Measurements from ENCODE around the gene FBLN2. TPM values are rescaled to one million over a fixed set of nuclear protein-coding genes. Genes with fewer than 3 reads are reported as not detected.

Gene FBLN2
- total RNA-seq, 1 experiment from 2014 or later, result 33.6 TPM

DNA sequence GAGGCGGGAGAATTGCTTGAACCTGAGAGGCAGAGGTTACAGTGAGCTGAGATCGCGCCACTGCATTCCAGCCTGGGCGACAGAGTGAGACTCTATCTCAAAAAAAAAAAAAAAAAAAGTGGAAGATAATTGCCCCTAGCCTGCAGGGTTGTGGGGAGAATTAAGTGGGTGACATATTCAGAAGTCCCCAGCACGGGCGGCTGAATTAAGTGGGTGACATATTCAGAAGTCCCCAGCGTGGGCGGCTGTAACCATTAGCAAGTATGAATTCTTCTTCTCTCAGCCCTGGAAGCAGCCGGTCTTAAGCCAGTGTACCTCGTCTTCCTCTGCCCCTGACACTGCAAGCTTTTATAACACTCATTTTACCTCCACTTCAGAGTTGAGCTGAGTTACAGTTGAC is 44.7 kb downstream of the FBLN2 start:
- Histone ChIP-seq H3K4me3 (no peak overlapping the region), H3K27me3 (no peaks in the 10 kb centered on the region), H3K9me3 (no peaks in the 10 kb centered on the region), H3K36me3 (no peaks in the 10 kb centered on the region)
- no peak for DNase-seq

DNA sequence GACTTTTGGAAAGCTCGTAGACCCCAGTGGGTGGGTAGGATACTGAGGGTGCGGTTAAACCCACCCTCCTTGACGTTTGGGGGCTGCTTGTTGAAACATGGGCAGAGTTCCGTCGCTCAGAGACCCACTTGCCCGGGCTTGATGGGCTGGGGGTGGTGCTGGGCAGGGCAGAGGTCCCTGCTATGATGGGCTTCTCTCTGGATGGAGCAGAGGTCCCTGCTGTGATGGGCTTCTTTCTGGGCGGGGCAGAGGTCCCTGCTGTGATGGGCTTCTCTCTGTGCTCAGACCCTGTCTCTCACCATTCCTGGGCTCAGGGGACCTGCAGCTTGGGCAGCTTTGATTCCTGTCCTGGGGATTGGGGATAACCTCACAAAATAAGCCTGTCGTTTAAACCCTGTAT is 45.2 kb downstream of the FBLN2 start:
- DNase-seq, result no peak
- H3K27me3 ChIP-seq, result no peaks in the 10 kb centered on the region
- H3K9me3 ChIP-seq, result no peaks in the 10 kb centered on the region
- H3K4me3 ChIP-seq, result no peak overlapping the region
- no peaks in the 10 kb centered on the region for H3K36me3 ChIP-seq

DNA sequence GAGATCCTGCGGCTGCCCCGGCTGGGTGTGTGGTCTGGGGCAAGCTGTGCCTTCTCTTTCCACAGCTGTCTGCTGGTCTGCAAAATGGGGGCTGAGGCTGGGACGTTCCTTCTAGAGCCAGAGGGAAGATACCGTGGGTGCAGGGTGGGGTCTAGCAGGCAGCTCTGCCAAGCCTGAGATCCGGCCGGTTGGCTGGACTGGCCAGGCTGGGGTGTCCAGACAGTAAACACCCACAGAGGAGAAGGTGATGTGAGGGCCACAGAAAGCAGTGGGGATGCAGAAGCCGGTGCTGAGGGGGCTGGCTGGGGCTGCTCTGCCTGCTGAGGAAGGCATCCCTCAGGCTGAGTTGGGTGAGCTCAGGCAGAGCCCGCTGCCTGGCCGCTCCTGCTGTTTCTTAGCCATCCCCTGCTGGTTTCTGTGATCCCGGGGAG is 46.1 kb downstream of the FBLN2 start:
- H3K27me3 ChIP-seq, result no peaks in the 10 kb centered on the region
- no peak overlapping the region for H3K4me3 ChIP-seq
- no peaks in the 10 kb centered on the region for H3K36me3 ChIP-seq
- DNase-seq, result no peak
- no peaks in the 10 kb centered on the region for H3K9me3 ChIP-seq

DNA sequence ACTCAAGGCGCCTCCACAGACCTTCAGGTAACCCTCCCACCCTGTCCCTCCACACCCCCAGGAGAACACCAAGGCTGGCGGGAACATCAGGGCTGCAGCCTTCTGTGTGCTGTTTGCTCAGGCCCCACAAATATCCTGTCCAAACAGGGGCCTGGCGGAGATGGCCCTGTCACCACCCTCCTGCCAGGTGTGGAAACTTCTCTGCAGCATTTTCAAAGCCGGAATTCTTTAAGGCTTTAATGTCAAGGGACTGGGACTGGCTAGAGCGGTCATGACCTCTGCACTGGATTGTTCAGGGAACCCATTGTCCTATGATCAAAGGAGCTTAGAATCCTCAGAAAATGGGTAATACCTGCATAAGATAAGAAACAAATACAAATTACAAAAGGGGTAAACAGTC is 46.6 kb downstream of the FBLN2 start:
- H3K27me3 ChIP-seq, result no peaks in the 10 kb centered on the region
- H3K4me3 ChIP-seq, result no peak overlapping the region
- H3K9me3 ChIP-seq, result no peaks in the 10 kb centered on the region
- no peak for DNase-seq
- H3K36me3 ChIP-seq, result no peaks in the 10 kb centered on the region

DNA sequence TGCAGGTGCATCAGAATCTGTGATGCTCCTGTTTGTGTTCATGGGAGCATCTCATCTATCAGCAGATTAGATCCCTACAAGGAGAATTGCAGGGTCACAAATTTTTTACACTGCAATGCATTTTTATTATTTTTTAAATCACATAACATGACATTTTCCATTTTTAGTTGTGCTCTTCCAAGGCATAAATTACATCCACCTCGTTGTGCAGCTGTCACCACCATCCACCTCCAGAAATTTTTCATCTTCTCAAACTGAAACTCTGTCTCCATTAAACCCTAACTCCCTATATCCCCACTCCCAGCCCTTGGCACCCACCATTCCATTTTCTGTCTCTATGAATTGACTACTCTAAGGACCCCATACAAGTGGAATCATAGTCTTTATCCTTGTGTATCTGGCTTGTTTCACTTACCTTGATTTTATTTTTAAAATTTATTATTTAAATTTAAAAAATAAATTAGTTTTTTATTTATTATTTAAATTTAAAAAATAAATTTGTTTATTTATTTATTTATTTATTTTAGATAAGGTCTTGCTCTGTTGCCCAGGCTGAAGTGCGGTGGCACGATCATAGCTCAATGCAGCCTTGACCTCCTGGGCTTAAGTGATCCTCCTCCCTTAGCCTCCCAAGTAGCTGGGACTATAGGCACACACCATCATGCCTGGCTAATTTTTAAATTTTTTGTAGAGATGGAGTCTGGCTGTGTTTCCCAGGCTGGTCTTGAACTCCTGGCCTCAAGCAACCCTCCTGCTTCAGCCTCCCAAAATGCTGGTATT is 47.7 kb downstream of the FBLN2 start:
- no peak overlapping the region for H3K4me3 ChIP-seq
- DNase-seq, result no peak
- no peaks in the 10 kb centered on the region for H3K9me3 ChIP-seq
- H3K36me3 ChIP-seq, result no peaks in the 10 kb centered on the region
- H3K27me3 ChIP-seq, result no peaks in the 10 kb centered on the region

DNA sequence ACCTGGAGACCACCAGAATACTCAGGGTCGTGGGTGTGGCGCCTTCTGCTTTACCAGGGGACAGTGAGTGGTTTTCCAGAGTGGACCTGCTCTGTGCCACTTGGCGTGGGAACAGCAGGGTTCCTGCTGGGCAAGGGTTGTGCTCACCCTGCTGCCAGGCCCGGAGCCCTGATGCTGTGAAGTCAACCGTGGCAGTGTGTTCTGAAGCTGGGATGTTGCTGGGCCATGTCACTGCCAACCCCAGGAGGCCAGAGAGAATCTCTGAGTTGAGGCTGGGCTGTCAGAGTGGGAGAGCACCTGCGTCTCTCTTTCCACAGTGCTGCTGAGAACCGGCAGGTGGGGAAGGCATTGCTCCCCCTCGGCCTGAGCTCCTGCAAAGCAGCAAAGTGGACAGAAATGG is 48.7 kb downstream of the FBLN2 start:
- Histone ChIP-seq H3K27me3 (no peaks in the 10 kb centered on the region), H3K9me3 (no peaks in the 10 kb centered on the region), H3K36me3 (no peaks in the 10 kb centered on the region), H3K4me3 (no peak overlapping the region)
- DNase-seq, result no peak

DNA sequence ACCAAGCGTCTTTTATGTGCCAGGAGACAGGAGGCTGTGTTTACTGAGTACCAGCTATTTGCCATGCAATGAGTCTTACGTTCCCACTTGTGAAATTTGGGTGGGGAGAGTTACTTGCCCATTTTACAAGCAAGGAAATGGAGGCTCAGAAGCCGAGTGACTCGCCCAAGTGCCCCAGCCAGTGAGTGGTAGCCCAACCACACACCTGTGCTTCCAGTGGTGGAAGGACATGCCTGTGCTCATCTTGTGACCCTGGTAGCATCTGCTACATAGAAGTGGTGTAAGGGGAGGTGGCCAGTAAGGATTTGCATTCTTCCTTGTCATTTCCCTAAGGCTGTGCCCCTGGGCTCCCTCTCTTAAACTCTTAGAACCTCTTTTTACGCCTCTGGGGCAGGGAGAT is 49.3 kb downstream of the FBLN2 start:
- no peaks in the 10 kb centered on the region for H3K36me3 ChIP-seq
- DNase-seq, result no peak
- no peaks in the 10 kb centered on the region for H3K27me3 ChIP-seq
- no peak overlapping the region for H3K4me3 ChIP-seq
- H3K9me3 ChIP-seq, result no peaks in the 10 kb centered on the region

DNA sequence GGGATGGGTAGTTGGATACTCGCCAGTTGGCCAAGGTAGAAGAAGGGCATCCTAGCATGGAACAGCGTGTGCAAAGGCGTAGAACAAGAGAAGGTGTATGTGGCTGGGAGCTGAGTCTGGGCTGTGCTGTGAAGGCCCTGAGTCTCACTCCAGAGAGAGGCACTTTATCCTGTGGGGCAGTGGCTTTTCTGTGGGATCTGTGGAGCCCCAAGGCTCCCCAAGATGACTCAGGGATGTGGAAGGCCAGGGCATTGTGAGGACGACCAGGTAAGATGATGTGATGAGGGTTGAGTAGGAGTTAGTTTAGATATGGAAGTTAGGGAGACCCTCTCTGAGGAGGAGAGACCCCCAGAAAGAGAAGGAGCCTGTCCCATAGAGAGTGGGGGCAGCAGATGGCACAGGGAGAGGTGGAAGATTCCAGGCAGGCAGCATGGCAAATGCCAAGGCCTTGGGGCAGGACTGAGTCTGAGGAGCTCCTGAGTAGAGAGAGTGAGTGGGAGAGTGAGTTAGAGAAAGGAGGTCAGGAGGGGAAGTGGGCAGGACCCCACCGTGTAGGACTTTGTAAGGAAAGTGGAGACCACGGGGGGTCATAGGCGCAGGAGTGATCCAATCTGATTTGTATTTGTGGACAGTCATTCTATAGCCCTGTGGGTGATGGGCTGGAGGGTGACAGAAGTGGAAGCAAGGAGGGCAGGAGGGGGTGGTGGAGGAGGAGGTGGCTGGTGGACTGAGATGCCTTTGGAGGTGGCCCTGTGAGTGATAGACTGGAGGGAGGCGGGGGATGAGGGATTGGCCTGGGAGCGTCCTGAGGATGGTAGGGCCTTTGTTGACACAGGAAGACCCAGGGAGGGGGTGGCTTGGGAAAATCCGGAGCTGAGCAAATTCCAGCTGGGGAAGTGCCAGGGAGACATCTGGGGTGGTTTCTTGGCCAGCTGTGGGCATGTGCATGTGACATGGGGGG is 50.3 kb downstream of the FBLN2 start:
- H3K36me3 ChIP-seq, result no peaks in the 10 kb centered on the region
- H3K9me3 ChIP-seq, result no peaks in the 10 kb centered on the region
- H3K27me3 ChIP-seq, result no peaks in the 10 kb centered on the region
- no peak overlapping the region for H3K4me3 ChIP-seq
- peak; percentile 70 for DNase-seq

DNA sequence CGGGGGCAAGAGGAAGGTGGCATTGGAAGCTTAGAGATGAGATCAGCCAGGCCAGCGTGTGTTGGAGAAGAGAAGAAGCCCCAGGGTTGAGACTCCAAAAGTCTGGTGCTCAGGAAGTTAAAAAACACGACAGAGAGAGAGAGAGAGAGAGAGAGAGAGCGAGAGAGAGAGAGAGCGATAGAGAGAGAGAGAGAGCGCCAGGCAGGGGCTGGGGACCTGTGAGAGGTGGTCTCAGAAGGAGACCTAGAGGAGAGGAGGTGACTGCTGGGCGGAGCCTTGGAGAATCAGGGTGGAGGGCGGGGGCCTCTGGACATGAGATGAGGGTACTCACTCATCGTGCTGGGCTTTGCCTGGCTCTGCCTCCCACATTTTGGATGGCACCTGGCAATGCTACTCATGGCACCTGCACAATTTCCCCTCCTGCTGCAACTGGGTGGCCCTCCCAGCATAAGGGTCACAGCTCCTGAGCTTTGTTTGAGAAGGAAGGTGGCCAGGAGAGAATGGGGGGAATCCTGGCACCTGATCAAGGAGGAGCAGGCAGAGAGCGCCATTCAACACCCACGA is 51.0 kb downstream of the FBLN2 start:
- no peaks in the 10 kb centered on the region for H3K27me3 ChIP-seq
- H3K36me3 ChIP-seq, result no peaks in the 10 kb centered on the region
- H3K4me3 ChIP-seq, result no peak overlapping the region
- no peak for DNase-seq
- no peaks in the 10 kb centered on the region for H3K9me3 ChIP-seq

DNA sequence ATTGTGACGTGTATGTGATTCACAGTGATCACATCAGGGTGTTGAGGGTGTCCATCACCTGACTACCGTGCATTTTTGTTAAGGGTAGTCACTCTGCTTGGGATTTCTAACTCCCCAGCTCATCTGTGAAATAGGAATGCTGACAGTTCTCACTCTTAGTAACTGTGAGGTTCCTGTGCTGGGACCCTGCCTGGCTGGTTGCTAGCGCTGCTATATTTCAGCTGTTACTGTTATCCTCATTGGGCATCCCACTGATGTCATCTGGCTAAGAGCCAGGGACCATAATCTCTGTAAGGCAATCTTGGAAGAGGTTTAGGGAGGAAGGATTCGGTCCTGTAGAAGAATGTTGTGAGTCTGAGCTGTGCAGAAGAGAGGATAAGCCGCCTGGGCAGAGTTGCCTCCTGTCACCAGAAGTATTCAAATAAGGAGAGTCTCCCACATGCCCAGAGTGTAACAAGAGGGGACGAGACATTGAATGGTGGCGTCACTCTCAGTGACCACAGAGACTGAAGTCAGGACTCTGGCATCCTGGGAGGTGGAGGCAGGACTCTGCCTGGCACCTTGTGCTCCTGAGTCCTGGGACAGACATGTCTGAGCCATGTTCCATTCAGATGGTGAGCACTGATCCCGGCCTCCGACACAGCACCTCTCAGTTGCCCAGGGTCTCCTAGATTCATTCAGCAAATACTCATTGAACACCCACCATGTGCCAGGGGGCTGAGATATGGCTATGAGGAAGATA is 52.2 kb downstream of the FBLN2 start:
- no peaks in the 10 kb centered on the region for H3K9me3 ChIP-seq

DNA sequence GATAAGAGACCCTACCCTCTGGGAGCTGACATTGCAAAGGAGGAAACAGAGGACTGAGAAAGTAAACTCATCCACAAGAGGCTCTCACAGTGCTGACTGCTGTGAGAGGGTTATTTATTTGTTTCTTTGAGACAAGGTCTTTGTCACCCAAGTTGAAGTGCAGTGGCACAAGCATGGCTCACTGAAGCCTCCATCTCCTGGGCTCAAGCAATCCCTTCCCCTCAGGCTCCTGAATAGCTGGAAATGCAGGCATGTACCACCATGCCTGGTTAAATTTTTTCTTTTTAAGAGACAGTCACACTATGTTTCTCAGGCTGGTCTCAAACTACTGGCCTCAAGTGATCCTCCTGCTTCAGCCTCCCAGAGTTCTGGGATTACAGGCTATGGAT is 52.8 kb downstream of the FBLN2 start:
- no peak for DNase-seq
- no peaks in the 10 kb centered on the region for H3K36me3 ChIP-seq
- no peaks in the 10 kb centered on the region for H3K9me3 ChIP-seq
- no peak overlapping the region for H3K4me3 ChIP-seq
- H3K27me3 ChIP-seq, result no peaks in the 10 kb centered on the region

More for the DNA sequence above, 52.2 kb downstream of the FBLN2 start:
- DNase-seq, result peak; percentile 63
- Histone ChIP-seq H3K27me3 (no peaks in the 10 kb centered on the region), H3K4me3 (no peak overlapping the region), H3K36me3 (no peaks in the 10 kb centered on the region)

DNA sequence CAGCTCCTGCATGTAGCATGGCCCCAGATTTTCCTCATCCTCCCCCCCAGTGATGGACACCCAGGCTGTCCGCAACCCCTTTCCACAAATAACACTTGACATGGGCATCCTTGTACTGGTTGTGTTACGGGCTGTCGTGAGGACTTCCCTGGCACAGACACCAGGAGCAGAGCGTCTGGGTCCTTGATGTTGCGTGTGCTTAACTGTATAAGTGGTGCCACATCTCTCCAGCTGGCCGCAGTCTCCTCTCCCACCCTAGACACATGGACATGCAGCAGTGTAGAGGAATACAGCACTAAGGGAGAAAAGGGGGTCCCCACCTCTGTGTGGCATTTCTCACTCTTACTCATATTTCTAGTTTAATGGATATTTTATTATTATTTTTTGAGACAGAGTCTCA is 56.6 kb downstream of the FBLN2 start:
- no peak overlapping the region for H3K4me3 ChIP-seq
- no peaks in the 10 kb centered on the region for H3K9me3 ChIP-seq
- no peaks in the 10 kb centered on the region for H3K27me3 ChIP-seq
- no peak for DNase-seq
- no peaks in the 10 kb centered on the region for H3K36me3 ChIP-seq

DNA sequence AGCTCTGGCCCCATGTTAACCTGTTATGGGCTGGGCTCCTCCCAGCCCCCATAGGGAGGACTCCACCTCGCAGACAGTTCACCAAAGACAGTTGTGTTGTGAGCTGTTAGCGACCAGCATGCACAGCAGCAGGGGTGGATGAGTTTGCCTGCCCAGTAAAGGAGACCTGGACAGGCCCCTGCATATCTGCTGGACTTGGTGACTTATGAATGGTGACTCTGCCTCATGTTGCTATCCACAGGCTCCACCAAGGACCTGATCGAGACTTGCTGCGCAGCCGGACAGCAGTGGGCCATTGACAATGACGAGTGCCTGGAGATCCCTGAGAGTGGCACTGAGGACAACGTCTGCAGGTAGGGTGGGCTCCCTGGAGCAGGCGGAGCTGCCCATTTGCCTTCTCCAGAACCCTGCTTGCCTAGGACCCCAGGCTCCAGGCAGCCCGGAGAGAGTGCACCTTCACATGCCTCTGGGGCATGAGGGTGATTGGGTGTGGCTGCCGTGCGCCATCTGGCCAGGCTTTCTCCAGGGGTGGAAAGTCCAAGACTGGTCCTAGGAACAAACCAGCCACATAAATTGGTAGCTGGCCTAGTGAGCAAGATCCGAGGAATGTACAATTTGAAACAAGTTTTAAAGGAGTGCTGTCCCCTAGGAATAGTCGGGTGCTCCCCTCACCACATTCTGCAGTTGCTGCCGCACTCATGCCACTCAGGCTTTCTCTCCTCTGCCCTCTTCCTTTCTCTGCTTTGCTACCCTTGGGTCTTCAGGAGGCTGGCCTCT is 59.1 kb downstream of the FBLN2 start:
- DNase-seq, result no peak

DNA sequence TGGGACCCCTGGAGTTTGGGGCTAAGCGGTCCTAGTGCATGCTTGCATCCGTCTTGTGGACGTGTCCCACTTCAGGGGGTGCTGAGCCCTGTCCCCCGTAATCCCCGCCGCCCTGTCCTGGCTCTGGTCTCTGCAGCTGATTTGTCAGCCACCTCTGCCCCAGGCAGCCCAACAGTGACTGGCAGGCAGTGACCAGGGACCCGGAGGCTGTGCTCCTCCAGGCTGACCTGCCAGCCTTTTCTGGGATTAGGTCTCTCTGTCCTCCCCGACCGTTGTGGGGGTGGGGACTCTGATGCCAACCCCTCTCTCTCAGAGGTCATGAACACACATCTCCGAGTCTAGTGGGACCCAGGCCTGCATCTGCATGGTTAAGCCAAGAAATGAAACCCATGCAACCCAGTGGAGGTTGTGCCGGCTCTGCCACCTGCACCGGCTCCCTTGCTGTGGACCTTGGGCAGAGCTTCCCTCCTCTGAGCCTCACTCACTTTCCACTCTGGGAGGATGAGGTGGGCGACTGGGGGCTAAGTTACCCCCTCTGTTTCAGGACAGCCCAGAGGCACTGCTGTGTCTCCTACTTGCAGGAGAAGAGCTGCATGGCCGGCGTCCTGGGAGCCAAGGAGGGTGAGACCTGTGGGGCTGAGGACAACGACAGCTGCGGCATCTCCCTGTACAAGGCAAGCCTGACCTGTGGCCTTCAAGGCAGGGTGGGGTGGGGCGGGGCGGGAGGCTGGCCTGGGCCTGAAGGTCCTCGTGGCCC is 60.2 kb downstream of the FBLN2 start:
- Histone ChIP-seq H3K36me3 (no peaks in the 10 kb centered on the region), H3K27me3 (no peaks in the 10 kb centered on the region), H3K9me3 (no peaks in the 10 kb centered on the region), H3K4me3 (no peak overlapping the region)
- no peak for DNase-seq

More for the DNA sequence above, 59.1 kb downstream of the FBLN2 start:
- Histone ChIP-seq H3K4me3 (no peak overlapping the region), H3K9me3 (no peaks in the 10 kb centered on the region), H3K36me3 (no peaks in the 10 kb centered on the region), H3K27me3 (no peaks in the 10 kb centered on the region)

DNA sequence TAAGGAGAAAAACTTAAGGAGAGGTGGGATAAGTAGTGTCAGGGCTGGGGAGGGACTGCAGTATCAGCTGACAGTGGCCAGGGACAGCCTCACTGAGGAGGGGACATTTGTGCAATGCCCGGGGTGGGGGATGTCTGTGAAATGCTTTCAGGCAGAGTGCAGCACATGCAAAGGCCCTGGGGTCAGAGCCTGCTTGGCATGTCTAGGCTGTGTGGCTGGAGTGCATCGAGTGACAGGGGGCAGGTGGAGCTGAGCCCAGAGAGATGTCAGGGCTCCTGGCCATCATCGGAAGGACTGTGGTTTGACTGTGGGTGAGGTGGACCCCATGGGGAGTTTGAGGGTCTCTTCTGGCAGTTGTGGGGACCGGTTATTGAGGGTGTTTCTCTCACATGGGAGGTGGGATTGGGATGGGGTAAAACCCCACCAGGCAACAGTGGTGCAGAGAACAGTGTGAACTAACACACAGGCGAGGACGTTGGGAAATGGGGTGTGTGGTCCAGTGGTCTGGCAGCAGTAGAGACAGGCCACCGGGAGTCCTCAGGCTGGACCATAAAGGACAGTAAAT is 61.2 kb downstream of the FBLN2 start:
- no peak for DNase-seq
- H3K27me3 ChIP-seq, result no peaks in the 10 kb centered on the region

More for the DNA sequence above, 61.2 kb downstream of the FBLN2 start:
- H3K4me3 ChIP-seq, result no peak overlapping the region
- H3K9me3 ChIP-seq, result no peaks in the 10 kb centered on the region
- H3K36me3 ChIP-seq, result no peaks in the 10 kb centered on the region

All from MG63 (cell line).